Fibroblast of skin of scalp (primary cell): ENCODE measurements around the gene RXRA. TPM values are rescaled to one million over a fixed set of nuclear protein-coding genes. Genes with fewer than 3 reads are reported as not detected.

Experiments
- DNase-seq: peaks from one replicate; pipeline ENCODE4 v3.0.0-alpha.2; 2013
- polyA plus RNA-seq, 2 experiments: library from polyadenylated mRNA; unstranded; fragments of 120-200 nt; gene quantifications; one replicate each; pipeline ENCODE4 v1.2.1, GENCODE V29; 2013; ENCODE audit not compliant: insufficient read length in 2 of 2

Gene RXRA
- polyA plus RNA-seq (2013, experiment 1 of 2; ENCODE audit: insufficient read length) = 43.4 TPM
- polyA plus RNA-seq (2013, experiment 2 of 2; ENCODE audit: insufficient read length) = 42.1 TPM

DNA sequence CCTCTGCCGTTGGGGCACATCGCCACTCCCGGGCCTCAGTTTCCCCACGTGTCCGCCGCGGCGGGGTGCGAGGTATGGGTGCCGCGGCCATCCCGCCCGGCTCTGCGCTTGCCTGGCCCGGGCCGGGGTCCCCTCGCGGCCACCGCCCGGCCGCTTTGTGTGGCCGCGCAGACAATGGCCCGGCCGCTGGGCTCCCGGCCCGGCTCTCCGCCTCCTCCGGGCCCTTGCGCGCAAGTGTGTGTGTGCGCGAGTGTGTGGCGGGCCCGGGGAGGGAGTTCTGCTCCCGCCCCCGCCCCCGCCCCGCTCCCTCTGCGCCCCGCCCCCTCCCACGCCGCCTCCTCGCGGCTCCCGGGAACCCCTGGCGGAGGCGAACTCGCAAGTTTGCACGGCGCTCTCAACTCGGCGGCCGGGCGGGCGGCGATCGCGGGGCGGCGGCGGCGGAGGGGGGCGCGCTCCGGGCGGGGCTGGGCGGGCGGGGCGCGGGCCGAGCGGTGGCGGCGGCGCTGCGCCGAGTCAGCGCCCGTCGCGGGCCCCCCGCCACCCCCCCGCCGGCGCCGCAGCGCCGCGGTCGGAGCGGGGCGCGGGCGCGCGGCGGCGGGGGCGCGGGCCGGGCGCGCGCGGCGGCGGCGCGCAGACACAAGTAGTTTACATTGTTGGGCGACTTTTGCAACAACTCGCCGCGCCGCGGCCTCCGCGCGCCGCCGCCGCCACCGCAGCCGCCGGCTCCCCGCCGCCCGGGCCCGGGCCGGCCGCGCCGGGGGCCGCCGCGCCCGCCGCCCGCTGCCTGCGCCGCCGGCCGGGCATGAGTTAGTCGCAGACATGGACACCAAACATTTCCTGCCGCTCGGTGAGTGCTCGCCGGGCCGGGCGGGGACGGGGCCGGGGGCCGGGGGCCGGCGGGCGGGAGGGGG lies at the start of gene RXRA:
TSS of gene RXRA (plus strand) at position 643 of the 911 bp plus-strand sequence. CDS start at position 820, 177 bp downstream.
- DNase-seq = peak; percentile 95

DNA sequence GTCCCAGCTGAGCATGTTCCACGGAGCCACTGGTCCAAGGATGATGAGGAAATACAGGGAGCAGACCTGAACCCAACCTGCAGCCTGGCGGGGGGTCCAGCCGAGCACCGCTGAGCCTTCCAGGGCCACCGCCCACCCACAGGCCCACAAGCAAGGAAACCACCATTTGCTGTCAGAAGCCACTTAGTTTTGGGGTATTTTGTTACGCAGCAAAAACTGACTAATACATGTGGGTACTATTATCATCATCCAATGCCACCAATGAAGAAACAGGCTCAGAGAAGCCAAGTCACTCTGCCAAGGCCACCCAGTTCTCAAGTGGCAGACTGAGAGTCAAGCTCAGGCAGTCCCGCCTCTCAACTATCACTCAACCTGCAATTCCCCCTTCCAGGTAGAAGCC lies 48.0 kb upstream of the RXRA start:
- no peak for DNase-seq

DNA sequence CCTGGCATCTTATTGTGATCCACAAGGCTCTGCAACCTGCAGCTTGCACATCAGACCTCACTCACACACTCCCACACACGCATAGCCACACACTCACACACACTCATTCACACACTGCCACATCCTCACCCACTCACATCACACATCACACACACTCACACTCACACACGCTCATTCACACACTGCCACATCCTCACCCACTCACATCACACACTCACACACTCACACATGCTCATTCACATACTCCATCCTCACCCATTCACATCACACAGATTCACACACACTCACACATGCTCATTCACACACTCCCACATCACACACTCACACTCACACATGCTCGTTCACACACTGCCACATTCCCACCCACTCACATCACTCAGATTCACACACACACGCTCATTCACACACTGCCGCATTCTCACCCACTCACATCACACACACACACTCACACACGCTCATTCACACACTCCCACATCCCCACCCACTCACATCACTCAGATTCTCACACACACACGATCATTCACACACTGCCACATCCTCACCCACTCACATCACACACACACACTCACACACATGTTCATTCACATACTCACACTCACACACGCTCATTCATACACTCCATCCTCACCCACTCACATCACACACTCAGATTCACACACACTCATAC lies 47.1 kb upstream of the RXRA start:
- no peak for DNase-seq

DNA sequence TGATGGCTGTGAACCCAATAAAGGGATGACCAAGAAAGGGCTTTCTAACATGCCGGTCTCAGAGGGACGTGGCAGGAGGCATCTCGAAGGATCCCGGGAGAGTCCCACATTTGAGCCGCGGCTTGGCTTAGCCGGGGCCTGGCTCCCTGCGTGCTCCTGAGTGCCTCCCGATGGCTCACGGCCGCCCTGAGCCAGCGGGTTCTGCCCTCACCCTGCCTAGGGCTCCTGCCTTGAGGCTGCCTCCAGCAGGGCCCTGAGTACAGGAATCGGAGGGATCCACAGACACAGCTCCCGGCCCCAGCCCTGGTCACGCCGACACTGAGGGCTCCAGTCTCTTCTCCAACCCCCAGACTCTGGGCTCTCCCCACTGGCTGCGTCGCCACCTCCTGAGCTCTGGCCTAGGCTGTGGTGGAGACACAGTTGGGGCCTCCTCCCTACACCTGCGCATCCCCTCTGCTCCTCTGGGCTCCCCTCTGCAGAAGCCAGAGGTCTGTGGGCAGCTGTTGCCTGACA lies 44.1 kb upstream of the RXRA start:
- no peak for DNase-seq

DNA sequence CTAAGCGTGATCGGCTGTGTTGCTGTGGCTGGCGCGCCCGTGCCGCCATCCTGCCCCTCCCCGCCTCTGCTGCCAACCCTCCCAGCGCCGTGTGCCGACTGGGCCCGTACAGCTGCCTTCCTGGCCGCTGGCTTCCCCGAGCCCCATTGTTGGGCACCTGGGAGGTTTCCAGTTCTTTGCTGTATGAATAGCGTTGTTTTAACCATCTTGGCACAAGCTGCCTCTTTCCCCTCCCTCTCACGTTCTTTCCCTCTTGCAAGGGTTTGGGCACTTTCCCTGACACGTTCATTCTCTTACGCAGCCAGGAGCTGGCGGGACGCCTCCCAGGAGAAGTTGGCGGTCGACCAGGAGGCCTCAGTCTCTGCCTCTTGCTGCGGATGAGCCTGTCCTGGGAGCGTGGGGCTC lies 43.1 kb upstream of the RXRA start:
- DNase-seq = peak; percentile 72

DNA sequence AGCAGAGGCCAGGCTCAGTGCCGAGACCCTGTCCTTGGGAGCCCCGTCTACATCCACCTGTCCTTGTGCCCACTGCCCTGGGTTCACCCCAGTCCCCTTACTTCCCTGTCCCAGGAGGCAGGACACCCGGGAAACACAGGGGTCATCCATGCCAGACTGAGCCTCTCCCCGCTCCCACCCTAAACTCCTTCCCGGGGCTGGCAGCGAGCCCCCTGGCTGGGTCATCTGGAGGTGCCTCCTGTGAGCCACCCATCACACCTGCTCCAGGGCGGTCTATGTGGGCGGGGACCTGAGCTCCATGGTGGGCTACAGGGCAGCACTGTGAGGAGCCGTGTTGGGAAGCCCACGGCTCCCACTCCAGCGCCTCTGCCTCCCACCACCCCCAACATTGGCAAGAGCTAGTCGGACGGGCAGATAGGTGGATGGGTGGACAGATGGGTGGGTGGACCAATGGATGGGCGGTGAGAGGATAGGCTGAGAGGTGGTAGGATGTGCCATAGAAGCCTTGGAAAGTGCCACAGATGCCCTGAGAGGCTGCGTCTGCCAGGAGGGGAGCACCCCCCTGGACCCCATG lies 42.5 kb upstream of the RXRA start:
- DNase-seq = no peak

DNA sequence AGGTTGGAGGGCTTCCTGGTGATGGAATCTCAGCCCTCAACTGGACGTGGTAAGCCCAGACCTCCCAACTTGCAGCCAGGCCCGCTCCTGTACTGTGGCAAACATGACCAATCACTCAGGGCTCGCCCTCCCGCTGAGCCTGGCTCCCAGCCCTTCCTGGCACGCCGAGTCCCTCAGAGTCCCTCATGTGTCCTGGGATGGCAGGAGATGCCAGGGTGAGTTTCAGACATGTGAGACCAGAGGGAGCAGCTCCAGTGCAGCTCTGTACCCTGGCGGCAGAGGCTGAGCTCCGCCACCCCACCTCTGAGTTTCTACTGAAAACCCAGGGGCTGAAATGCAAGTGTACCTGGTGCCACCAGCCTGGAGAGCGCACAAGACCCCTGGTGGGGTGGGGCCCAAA lies 42.0 kb upstream of the RXRA start:
- DNase-seq = peak; percentile 10

DNA sequence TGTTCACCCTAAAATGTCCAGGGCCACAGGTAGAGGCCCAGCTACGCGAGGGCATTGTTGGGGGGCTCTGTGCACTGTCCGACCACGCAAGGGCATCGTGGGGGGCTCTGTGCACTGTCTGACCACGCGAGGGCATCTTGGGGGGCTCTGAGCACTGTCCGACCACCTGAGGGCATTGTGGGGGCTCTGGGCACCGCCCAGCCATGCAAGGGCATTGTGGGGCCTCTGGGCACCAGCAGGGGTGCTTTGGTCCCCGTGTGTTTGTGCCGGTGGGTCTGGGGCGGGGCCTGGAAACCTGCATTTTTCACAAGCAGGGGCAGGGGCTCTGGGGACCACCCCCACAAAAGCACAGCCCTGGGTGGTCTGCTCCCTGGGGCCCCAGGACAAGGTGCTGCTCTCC lies 41.5 kb upstream of the RXRA start:
- DNase-seq = no peak

DNA sequence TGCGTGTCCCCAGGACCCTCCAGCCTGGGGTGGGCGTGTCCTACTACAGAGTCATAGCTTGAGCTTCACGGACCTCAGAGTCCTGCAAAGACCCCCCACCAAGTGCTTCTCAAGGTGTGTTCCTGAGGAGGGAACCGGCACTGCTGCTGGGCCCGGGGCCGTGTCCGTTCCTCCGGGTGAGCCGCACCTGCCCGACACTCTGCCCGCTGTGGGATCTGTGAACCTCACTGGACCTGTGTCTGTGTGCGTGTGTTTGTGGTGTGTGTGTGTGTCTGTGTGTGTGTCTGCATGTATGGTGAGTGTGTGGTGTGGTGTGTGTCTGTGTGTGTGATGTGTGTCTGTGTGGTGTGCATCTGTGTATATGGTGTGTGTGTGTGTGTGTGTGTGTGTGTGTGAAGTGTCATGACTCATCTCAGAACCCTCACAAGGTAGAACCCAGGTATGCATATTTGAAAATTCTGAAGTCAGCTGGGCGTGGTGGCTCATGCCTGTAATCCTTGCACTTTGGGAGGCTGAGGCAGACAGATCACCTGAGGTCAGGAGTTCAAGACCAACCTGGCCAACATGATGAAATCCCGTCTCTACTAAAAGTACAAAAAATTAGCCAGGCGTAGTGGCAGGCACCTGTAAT lies 40.9 kb upstream of the RXRA start:
- DNase-seq = no peak

DNA sequence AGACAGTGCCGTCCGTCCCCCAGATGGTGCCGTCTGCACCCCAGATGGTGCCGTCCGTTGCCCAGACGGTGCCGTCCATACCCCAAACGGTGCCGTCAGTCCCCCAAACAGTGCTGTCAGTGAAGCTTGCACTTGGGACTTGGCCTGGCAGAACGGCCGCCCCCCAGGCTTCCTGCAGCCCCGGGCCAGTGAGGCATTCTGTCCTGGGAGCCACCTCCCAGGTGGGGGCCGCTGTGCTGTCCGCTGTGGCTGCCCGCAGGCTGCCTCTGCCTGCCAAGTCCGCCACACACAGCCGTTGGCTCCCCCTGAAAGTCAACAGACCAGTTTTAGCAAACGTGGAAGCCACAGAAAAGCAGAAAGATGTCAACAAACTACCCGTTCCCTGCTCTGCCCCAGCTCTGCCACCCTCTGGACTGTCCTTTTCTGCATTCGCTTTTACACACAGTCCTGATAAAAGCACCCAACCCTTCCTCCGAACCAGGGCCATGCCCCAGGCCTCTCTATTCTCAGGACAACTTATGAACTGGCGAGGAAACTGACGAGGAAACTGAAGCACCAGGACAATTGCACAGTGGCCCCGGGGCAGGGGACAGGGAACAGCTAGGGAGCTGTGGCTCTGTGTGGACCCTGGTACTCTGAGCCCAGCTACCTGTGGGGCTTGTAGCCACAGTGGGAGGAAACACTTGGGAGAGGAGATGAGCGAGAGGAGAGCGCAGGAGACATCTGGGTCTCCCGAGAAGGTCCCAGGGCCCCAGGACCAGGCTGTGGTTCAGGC lies 39.6 kb upstream of the RXRA start:
- DNase-seq = no peak

DNA sequence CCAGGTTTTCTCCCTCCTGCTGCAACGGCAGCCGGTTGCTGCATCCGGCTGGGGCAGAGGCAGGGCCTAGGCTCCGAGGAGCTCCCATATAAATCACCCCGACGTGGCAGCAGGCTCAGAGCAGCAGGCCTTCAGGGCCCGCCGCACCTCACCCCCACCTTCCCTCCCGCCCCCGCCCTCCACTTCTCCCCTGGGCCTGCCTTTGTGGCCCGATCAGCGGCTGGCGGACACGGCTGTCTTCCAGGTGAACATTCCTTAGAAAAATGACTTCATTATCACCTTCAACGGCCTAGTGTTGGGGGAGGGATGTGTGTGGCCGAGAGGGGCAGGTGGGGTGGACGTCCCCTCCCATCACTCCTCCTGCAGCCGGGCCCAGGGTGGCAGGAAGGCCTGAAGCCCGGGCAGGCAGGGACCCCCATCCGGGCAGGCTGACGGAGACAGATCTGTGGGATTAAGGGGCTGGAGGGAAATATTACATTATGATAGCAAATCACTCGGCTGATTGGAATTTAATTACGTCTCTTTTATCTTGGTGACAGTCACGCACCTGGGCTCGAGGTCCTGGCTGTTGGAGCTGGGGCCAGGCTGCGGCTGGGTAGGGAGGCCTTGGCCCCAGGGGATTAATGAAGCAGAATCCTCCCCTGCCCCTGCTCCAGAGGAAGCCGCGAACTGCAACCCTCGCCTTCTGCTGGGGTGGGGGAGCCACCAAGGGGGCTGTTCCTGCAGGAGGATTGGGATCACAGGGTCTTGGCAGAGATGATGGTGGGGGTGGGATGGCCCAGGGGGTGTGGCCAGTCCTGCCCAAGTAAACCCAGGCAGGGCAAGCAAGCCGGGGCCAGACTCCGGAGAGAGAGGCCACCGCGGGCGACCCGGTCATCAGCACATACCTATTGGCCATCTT lies 38.4 kb upstream of the RXRA start:
- no peak for DNase-seq

DNA sequence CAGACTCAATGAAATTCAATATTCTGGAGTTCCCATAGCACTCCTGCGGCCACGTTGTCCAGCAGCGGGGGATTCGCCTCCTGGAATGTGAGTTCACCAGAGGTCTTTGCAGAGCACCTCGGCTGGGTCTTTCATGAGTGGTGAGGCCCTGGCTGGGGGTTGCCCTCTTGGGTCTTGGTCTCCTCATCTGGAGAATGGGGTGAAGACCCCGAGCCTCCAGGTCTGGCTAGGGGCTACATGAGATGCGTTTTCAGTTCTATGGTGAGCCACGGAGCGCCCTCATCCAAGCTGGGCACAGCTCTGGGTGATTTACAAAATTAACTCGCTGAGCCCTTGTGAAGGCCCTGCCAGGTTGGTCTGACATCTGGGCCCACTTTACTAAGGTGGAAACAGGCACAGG lies 37.5 kb upstream of the RXRA start:
- no peak for DNase-seq

DNA sequence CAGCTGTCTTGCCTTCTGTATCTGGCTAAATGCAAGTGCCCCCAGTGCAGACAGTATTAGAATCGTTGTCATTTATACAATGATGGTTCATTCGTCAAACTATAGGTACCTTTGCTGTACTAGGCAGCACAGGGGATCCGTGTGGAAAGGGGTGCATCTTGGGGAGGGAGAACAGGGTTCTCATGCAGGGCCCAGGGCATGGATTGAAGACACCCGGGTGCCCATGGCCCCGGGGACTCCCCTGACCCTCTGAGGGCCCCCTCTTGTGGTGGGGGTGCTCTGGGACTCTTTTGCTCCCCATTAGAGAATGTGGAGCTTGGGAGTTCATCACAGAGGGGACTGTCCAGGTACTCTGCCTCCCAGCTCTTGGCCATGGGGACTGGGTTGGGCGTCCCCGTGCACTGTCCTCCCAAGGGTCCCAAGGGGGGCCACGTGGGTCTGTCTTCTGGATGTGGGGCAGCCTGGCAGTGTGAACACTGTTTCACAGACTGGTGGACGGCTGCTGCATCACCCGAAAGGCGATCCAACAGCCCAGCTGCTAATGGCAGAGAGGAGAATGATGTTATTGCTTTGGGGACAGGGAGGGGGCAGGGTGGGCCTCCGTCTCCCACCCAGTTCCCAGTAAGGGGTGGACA lies 36.9 kb upstream of the RXRA start:
- no peak for DNase-seq

DNA sequence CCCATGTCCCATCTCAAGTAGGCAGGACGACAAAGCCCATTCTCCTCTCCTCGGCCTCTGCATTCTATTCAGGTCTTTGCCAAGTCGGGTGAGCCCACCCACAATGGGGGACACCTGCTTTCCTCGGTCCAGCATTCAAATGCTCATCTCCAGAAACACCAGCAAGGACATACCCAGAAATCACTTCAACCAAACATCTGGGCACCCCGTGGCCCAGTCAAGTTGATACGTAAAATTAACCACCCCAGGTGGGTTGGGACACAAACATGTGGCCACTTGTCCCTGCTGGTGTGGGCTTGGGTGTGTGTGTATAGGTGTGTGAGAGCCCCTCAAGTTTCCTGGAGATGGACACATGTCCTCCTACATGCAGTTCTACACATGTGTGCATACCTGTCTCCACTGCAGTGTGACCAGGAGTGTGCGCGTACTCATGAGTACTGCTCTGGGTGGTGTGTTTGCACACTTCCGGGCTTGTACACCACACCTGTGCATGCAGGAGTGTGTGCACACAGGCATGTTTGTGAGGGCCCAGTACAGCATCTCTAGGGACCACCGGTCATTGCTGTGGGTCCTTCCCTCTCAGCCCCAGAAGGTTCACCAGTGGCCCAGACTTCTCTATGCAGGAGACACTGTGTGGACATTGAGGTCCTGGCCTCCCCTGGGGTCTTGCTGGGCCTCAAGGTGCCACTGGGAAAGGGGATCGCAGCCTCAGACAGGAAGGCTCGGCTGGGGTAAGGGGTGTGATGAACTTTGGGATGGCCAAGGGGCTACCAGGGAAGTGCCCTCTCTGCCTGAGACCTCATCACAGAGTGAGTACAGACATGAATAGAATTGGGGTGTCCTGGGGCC lies 35.4 kb upstream of the RXRA start:
- DNase-seq = no peak

DNA sequence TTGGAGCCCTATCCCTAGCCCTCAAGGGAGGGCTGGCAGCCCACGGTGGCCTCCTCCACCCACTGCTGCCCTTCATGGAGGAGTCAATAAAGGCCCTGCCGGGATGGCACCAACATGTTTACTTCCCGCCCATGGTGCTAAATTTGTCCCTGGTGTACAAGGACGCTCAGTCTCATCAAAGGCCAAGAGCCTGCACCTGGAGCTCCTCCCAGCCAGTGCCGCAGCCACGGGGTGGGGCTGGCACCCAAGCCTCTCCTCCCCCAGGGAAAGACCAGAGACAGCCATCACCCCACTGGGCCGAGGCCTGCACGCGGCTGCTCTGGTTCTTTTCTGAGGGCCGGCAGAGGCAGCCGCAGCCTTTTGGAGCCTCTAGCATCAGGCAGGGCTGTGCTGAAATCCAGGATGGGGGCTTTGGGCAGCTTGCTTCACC lies 34.8 kb upstream of the RXRA start:
- DNase-seq = no peak

DNA sequence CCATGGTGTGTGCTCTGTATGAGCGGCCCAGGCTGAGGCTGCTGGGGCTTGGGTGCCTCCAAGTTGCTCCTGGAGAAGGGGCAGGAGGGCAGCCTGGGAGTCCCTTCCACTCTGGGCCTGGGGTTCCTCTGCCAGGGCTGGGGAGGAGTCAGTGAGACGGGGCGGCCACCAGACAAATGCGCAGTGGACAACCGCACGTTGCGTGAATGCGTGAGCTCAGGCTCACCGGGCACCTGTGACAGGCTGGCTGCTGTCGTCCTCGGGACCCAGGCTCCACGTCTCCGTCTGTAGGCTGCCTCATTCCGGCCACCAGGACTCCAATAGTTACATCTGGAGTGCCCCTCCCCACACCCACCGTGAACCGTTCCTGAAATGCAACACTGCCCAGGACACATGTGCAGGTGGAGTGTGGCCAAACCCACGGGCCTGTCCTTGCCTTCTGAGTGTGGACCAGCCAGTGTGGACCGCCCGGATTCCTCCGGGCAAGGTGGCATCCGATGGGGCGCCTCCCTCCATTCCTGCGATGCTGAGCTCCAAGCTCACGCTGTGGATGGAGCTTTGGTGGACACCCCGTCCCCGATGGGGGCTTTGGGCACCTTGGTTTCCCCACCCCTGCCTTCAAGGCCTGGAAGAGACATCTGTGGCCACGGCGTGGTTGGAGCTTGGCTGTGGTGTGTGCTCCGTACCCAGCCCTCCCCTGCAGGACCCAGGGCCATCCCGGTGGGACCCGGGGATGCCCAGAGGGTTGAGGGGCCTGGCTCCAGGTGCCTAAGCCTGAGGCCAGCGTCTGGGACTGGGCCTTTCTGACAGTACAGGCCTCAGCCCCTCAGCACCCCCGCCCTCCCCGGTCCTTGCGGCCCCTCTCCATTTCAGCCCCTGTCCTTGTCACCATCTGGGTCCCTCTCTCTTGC lies 34.0 kb upstream of the RXRA start:
- no peak for DNase-seq

DNA sequence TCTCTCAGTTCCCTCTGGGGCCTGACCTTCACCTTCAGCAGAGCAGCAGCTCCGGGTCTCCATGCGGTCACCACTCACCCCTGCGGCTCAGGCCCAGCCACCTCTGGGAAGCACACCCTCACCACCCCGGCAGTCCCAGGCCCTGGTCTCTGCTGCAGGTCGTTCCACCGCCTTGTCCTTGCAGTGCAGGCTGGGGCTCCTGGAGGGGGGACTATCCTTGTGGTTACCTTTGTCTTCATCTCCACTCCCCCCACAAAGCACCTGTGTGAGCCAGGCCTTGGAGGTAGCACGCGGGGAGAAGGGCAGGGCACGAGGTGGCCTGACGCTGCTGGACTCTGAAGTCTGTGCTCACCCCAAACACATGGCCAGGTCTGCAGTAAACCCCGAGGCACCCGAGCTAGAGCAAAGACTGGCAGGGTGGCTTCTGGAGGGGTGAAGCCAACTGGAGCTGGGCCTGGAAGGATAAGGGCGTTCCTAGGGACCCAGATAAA lies 33.2 kb upstream of the RXRA start:
- no peak for DNase-seq

DNA sequence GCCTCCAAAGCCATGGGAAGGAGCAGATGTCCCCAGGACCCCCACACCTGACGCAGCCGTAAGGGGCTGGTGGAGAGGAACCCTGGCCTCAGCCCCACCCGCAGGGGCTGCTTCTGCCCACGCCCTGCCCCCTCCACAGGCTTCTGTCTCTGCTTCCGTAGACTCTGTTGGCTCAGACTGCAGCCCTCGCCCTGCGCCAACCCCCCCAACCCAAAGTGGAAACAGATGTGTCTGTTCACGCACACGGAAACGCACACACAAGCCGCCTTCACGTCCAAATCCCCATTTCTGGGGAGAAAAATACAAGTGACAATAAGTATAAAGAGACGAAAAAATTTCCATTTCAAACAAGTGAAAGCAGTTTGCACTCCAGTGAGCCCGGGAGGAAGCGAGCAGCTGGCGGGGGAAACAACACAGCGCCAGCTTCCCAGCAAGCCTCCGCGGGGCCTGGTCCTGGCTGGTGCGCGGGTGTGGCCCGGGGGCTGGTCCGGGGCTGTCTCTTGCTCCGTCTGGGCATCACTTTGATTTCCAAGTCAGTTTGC lies 32.6 kb upstream of the RXRA start:
- DNase-seq = peak; percentile 46
